HL-60/S4 (cell line): ENCODE data around the gene PYROXD2.

ENCODE experiments used
- in situ Hi-C: fragments of 300-500 bp; cut with MboI; formaldehyde crosslinking; loops from 2 replicates; pipeline ENCODE4 v1.14.3; 2022; ENCODE audit warnings: low sequenced_read_pairs

The PYROXD2 gene

GRCh38 chr10:98340261-98340939, 74.6 kb downstream of the PYROXD2 start:
- in situ Hi-C loops: no loop called here

- in situ Hi-C loops: no loop called here
Measured at GRCh38 chr10:98339799-98340198, 75.2 kb downstream of the PYROXD2 start.

GRCh38 chr10:98338896-98339295, 76.1 kb downstream of the PYROXD2 start:
- in situ Hi-C loops: no loop called here

DNA sequence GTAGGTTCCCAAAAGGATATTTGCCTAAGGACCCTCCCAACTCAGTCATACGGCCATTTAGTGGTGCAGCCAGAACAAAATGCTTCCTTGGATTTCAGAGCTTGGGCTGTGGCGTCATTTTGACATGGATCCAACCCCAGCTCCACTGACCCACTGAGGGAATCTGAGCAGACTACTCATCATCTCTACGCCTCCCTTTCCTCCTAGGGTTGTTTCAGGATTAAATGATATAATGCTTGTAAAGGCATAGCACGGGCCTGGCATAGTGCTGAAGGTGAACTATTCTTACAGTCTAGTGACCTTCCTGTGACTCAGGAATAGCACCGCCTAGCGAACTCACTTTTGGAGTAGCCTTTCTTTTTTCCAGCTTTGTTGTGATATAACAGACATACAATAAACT, 76.7 kb downstream of the PYROXD2 start:
- in situ Hi-C loops: no loop called here

- in situ Hi-C loops: no loop called here
Measured at GRCh38 chr10:98337484-98337883, 77.5 kb downstream of the PYROXD2 start.
